Umbilical cord (tissue), 2 donors: ENCODE measurements around the gene DVL2. TPM values are rescaled to one million over a fixed set of nuclear protein-coding genes. Genes with fewer than 3 reads are reported as not detected.

Experiments
- DNase-seq: peaks from one replicate; pipeline ENCODE4 v3.0.0-alpha.2; 2015; ENCODE audit warnings: low spot score
- total RNA-seq: library from RNA; depleted of rRNA; stranded (reverse); fragments of >200 nt; gene quantifications from one replicate; pipeline ENCODE4 v1.2.3, GENCODE V29; 2014; ENCODE audit warnings: low replicate concordance; ENCODE audit not compliant: insufficient read depth

DVL2 gene
- total RNA-seq, 1 donor from 2014 or later: 64.8 TPM

DNA sequence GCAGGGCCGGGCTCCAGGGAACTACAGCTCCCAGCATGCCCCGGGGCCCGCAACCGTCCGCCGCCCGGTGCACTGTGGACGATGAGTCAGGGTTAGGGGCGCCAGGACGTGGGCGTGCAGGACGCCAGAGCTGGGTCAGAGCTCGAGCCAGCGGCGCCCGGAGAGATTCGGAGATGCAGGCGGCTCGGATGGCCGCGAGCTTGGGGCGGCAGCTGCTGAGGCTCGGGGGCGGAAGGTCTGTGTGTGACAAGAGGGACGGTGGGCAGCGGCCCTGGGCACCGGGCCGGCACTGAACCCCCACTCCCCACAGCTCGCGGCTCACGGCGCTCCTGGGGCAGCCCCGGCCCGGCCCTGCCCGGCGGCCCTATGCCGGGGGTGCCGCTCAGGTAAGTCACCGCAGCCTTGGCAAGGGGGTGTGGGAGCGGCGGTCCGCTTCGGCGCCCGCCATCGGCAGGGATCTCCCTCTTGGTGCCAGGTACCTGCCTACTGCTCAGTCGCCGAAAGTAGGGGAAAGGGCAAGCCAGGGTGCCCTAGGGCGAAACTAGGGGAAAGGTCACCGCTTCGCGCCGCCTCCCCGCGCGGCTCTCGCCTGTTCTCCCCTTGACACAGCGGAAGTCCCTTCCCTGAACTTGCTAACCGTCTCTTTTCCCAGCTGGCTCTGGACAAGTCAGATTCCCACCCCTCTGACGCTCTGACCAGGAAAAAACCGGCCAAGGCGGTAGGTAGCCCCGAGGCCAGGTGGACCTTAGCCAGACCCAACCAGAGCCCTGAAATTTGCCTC lies 14.3 kb downstream of the DVL2 start, which contains the start of the genes ACADVL and DLG4:
ACADVL (plus strand) TSS at position 127 of the 781 bp plus-strand sequence; CDS start at position 174, 47 bp downstream.
DLG4 (minus strand) TSS at position 25 of the 781 bp plus-strand sequence.
- peak; percentile 94 for DNase-seq

DNA sequence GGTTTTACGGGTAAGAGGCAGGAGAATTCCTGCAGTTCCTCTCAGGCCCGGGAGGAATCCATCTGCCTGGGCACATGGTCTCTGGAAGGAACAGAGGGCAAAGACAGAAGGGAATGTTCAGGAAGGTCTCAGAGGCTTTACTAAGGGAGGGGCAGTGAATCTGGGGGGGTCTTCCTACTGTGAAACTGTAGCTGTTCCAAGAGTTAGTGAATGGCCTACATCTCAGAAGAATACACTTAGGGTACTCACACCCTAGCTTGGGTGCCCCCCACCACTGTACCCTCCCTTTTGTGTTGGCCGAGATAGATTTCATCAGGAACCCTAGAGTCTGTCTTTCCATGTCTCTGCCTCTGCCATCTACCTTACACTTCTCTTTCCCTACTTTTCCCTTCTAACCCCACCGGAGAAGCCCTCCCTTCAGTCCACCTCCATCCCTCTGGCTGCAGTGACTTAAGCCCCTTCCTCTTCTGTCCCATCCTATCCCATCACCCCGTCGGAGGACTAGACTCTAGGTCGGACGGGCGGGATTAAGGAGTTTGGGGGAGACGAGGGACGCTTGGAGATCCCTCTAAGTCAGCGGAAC lies 15.0 kb downstream of the DVL2 start:
- DNase-seq: no peak

DNA sequence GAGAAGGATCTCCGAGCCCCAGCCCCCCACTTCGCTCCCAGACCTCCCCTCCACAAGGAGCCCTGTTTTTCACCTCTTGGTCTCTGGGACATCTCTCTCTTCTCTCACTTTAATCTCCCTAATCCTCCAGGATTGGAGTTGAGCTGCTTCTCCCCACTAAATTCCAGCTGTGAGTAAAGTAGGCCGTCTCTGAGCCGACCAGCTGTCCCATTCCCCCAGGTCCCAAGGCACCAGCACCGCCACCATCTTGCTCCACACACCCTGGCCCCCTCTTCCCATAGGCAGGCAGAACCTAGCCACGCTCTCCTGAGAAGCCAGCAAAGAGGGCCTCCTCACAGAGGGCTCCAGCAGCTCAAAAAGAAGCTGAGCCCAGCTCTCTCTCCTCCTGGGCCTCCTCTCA lies 15.6 kb downstream of the DVL2 start:
- peak; percentile 76 for DNase-seq

DNA sequence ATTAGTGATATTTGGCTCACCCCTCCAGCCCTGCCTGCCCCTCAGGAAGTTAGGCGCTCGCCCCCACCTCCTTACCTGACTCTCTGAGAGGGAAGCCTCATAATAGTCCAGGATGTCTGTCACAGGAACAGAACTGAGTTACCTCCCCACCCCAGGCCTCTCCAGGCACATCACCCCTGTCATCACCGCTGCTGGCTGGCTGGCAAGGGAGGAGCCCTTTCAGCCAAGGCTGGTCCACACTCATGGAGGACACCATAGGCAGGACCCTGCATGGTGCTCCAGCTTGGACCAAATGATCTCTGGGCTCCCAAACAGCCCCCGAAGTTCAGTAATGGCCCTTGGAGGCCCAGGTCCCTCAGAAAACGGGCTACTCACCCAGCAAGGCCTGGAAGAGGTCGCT lies 16.2 kb downstream of the DVL2 start:
- DNase-seq: no peak

GRCh38 chr17:7217113-7217987 lies 17.0 kb downstream of the DVL2 start:
- peak; percentile 82 for DNase-seq

DNA sequence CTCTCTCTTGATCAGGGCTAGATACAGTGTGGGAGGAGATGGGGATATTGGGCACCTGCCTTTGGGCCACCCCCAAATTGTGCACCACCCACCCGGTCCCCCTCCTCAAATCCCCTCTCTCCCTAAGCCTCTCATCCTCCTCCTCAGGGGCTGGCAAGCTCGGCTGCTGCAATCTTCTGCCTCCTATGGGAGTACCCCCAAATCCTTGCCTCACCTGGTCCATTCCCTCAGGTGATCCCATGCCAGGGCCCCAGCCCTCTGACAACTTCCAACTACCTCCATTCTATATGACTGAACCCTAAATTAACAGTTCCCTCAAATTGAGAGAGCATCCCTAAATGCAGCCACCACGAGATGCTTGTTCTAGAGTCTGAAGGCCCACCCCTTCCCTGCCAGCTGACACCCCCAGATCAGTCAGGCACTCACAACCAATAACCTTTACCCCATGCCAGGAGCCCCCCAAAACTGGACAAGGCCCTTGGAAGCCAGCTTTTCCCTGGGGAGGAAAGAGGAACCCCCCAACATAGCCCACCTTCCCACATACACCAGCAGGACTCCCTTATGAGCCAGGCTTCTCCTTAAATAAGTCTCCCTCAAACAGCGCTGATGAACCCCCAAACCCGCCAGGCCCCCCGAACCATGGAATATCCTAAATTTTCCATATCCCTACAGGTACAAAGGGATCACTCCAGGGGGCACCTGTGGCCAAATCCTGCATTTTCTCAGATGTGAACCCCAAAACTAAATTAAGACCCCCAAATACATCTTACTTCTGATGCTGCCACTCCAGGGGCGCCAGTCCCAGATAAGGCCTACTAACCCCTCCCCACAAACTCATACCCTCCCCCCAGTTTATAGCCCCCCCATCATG lies 17.8 kb downstream of the DVL2 start:
- DNase-seq: no peak

DNA sequence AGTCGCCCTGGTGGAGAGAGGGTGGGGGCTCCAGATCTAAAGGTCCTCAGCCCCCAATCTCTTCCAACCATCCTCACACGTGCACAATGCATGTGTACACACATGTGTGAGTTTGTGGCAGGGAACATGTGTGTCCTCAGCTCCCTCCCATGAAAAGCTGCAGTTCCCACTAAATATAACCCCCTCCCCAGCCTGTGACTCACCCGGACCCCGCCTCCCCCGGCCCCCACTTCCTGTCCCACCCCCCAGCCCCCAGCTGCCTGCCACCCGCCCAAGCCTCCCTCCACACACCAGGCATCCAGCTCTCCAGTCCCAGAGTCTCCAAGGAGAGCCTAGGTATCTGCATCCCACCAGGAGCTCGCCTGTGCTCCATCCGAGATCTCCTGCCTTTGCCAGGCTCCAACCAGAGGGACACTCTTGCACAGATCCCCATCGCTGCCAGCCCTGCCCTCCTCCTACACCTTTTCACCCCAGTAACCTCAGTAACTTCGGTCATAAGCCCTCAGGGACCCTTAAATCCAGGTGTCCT lies 18.6 kb downstream of the DVL2 start:
- DNase-seq: no peak

GRCh38 chr17:7215136-7215638 lies 19.1 kb downstream of the DVL2 start:
- DNase-seq: no peak

- DNase-seq: peak; percentile 99
These were observed 19.8 kb downstream of the DVL2 start for GRCh38 chr17:7214300-7215135.

DNA sequence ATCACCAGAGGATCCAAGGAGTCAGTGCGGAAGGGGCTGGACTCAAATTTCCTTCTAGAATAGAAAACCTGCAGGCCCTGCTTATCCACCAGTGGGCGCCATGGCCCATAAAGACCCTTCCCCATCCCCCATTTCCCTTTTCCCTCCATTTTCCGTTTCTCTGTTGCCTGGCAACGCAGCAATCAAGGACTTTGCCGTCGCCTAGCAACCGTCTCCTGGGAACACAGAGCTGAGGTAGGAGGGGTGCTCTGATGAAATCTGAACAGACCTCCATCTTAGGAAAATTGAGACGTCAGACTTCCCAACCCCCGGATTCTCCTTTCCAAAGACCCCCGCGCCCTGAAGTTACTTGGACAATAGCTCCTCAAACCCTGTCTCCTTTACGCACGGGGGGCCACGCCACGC lies 20.4 kb downstream of the DVL2 start:
- peak; percentile 90 for DNase-seq

DNA sequence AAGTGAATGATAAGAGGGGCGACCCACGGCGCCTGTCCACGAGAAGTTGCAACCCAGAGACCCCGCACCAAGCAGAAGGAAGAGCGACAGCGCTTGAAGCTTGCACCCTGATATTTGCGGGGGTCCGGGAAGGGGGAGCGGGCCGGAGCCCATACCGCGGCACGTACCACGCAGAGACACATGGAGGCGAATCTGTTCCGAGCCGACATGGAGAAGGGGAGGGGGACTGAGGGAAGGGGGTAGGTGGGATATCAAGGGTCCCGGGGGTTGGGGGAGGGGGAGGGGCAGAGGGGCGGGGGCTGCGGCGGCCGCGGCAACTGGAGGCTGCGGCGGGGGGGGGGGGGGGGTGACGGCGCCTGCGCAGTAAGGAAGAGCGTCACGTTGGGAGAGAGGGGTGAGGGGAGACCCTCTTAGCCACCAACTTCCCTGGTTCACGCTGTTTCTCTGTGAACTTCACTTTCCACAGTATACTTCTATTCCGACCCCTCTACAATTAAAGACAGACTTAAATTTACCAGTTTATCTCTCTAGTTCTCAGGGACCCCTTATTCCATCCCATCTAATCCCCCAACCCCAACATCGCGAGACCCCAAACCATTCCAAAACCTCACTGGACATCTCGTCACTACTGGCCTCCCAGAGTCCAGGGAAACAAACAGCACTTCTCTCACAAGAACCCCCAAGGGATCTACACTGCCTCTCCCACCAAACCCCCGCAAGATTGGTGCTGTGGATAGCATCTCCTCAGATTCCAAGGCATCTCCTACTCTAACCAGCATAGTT lies 22.6 kb downstream of the DVL2 start:
- no peak for DNase-seq

- DNase-seq: no peak
These were observed 25.4 kb downstream of the DVL2 start for GRCh38 chr17:7208754-7209460.

DNA sequence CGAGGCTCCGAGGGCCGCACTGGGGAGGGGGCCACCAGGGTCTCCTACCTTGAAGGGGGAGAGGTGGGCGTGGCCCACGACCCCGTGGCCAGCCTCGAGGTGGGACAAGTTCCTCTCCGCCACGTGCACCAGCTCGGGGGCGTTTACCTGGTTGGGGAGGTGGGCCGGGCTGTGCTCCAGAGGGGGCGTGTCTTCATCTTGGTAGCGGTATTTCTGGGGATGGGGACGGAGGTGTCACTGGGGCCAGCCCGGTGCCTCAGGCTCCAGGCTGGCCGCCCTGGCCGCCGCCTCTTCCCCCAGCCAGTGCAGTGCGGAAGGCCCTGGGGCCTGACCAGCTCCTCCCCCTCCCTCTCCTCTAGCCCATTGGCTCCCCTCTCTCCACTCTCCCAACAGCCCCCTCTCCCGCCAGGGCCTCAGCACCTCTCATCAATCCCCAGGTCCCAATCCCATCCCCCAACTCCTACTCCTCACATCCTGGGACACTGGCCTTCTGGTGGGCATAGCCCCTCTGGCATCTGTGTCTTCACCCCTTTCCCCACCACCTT lies 26.2 kb downstream of the DVL2 start:
- no peak for DNase-seq

- no peak for DNase-seq
These were observed 27.0 kb downstream of the DVL2 start for GRCh38 chr17:7207120-7208001.

DNA sequence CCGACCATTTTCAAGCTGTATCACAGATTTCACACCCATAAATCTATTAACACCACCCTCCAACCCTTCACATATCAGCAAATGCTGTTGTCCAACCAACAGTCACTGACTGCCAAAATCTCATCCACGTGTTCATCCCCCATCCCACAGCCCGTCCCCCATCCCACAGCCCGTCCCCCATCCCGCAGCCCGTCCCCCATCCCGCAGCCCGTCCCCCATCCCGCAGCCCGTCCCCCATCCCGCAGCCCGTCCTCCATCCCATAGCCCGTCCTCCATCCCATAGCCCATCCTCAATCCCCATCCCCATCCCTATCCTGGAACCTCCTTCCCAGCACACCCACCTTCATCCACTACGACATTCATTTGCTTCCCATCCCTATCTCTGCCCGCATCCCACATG lies 28.8 kb downstream of the DVL2 start:
- no peak for DNase-seq

DNA sequence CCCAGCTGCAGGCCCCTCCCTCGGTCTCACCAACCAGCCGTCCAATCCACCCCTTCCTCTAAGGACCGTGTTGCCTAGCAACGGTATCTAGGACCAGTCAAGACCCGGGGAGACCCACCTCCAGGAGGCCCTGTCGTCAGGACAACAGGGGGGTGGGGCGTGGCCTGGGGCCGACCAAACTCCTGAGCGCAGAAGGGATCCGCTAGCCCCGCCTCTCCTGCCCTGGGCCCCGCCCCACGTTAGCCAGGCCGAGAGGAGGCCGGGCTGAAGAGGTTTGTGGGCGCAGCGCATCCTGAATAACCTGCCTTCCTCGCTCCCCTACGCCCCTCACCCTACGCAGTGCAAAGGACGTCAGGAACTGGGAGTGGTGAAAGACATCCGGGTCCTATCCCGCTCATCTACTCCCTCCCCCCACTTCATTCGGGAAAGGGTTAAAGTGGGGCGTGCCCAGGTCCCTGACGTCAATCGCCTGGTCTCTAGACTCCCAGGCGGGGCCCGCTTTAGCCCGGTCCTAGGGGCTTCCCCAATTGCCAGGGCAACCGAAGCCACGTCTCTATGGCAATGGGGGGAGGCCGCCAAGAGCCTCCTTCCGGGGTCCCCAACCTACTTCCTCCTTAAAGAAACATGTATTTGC lies 29.4 kb downstream of the DVL2 start:
- DNase-seq: peak; percentile 93

GRCh38 chr17:7204336-7204735 lies 30.0 kb downstream of the DVL2 start:
- DNase-seq: no peak
